A549 (cell line): ENCODE results near the gene PRSS36. TPM values are rescaled to one million over a fixed set of nuclear protein-coding genes. Genes with fewer than 3 reads are reported as not detected.
"Not testable (repeated sequence)": the region's sequence is repeated elsewhere in the genome, so short reads cannot be mapped to it uniquely, and the experiment has no call there.

ENCODE experiments used
- ATAC-seq, 2 experiments: fragments of 200-7000 bp in 1 of 2; fragments of >200 bp in 1 of 2; cut with Nextera tagmentation in 1 of 2; cut with Tn5 transposase in 1 of 2; 3 replicates each; pipeline versions ENCODE4 v1.8.0 to v1.9.1; 2018 to 2020; ENCODE audit warnings: mild to moderate bottlenecking in 1 of 2, moderate library complexity in 1 of 2
- CTCF ChIA-PET: fragments of 300-600 bp; sonication (Branson Sonifier 250); formaldehyde crosslinking; extraction: SDS; loops from one replicate; lab custom pipeline; 2021; ENCODE audit warnings: antibody characterized with exemption, inconsistent platforms; lab: Yijun Ruan, JAX
- POLR2A ChIA-PET: fragments of 350-600 bp; formaldehyde crosslinking; extraction: SDS; loops from one replicate; lab custom pipeline; 2021; ENCODE audit warnings: antibody characterized with exemption, inconsistent platforms; lab: Yijun Ruan, JAX
- DNase-seq, 2 experiments: peaks; one replicate each; pipeline versions ENCODE4 v3.0.0 to v3.0.0-alpha.2; 2011 to 2016; ENCODE audit warnings: low read depth in 1 of 2, low spot score in 1 of 2
- FAIRE-seq: peaks from 2 replicates; lab custom pipeline; 2011; peaks lifted over from hg19 to GRCh38; lab: Jason Lieb, UNC
- H3K27ac ChIP-seq, 2 experiments: fragments of >200 bp; sonication (Bioruptor Twin); formaldehyde crosslinking; 3 replicates each; pipeline ENCODE4 v1.5.1; 2016 to 2017
- H3K4me1 ChIP-seq: fragments of >200 bp; sonication (Bioruptor Twin); formaldehyde crosslinking; 3 replicates; pipeline ENCODE4 v1.6.1; 2016
- H3K4me2 ChIP-seq: fragments of >200 bp; sonication (Bioruptor Twin); formaldehyde crosslinking; 3 replicates; pipeline ENCODE4 v1.6.1; 2016
- H3K4me3 ChIP-seq: fragments of >200 bp; sonication (Bioruptor Twin); formaldehyde crosslinking; 3 replicates; pipeline ENCODE4 v1.5.1; 2016
- H3K9me3 ChIP-seq: fragments of >200 bp; sonication (Bioruptor Twin); formaldehyde crosslinking; 3 replicates; pipeline ENCODE4 v1.6.1; 2016
- BHLHE40 ChIP-seq: IDR thresholded peaks from 2 replicates; pipeline ENCODE4 v1.6.1; 2012; ENCODE audit warnings: low read depth, low read length, inconsistent platforms
- CBX8 ChIP-seq: fragments of 200-600 bp; sonication (generic); IDR thresholded peaks from 2 replicates; pipeline ENCODE4 v1.6.1; 2016
- CHD4 ChIP-seq: fragments of 200-600 bp; sonication (generic); IDR thresholded peaks from 2 replicates; pipeline ENCODE4 v1.6.1; 2016; ENCODE audit warnings: antibody characterized with exemption, mild to moderate bottlenecking, borderline replicate concordance
- ESRRA ChIP-seq: fragments of 150-350 bp; IDR thresholded peaks from 2 replicates; pipeline ENCODE4 v1.6.1; 2014; ENCODE audit warnings: mild to moderate bottlenecking, low read length, borderline replicate concordance
- HDAC2 ChIP-seq: fragments of 200-600 bp; sonication (generic); IDR thresholded peaks from 2 replicates; pipeline ENCODE4 v1.6.1; 2016
- HEYL ChIP-seq: fragments of 250-450 bp; sonication (Bioruptor Pico); IDR thresholded peaks from 2 replicates; pipeline ENCODE4 v1.8.0; 2021; ENCODE audit warnings: mild to moderate bottlenecking, moderate library complexity
- HOXB13 ChIP-seq: fragments of 250-450 bp; sonication (Bioruptor Pico); IDR thresholded peaks from 2 replicates; pipeline ENCODE4 v1.5.0; 2020; ENCODE audit warnings: low read depth, mild to moderate bottlenecking, moderate library complexity
- JUNB ChIP-seq: fragments of >200 bp; sonication (Bioruptor Twin); formaldehyde crosslinking; IDR thresholded peaks from 2 replicates; pipeline ENCODE4 v1.6.1; 2016
- KDM5A ChIP-seq: fragments of 200-600 bp; sonication (generic); IDR thresholded peaks from 2 replicates; pipeline ENCODE4 v1.6.1; 2016; ENCODE audit warnings: antibody characterized with exemption, mild to moderate bottlenecking
- MAZ ChIP-seq: fragments of 150-350 bp; IDR thresholded peaks from 2 replicates; pipeline ENCODE4 v1.6.1; 2014; ENCODE audit warnings: antibody characterized with exemption, low read depth, low read length, borderline replicate concordance
- POLR2A ChIP-seq: IDR thresholded peaks from 2 replicates; pipeline ENCODE4 v1.6.1; 2012; ENCODE audit warnings: mild to moderate bottlenecking, low read length
- RFX5 ChIP-seq: fragments of 450-650 bp; IDR thresholded peaks from 2 replicates; pipeline ENCODE4 v1.7.1; 2014; ENCODE audit warnings: antibody characterized with exemption, mild to moderate bottlenecking, moderate library complexity
- ZFP36 ChIP-seq: fragments of 450-650 bp; IDR thresholded peaks from 2 replicates; pipeline ENCODE4 v1.6.1; 2014; ENCODE audit warnings: borderline replicate concordance; ENCODE audit not compliant: partially characterized antibody
- ZSCAN20 ChIP-seq: fragments of 250-450 bp; sonication (Bioruptor Pico); IDR thresholded peaks from 2 replicates; pipeline ENCODE4 v1.8.0; 2022; ENCODE audit warnings: mild to moderate bottlenecking, moderate library complexity
- WGBS: methylation state at CpG from one replicate; pipeline ENCODE4 v1.1.6; 2017; ENCODE audit errors: missing lambda C conversion rate; 5-methylcytosine and 5-hydroxymethylcytosine counted together
- polyA plus RNA-seq, 4 experiments: library from polyadenylated mRNA; depleted of rRNA in 3 of 4; stranded (reverse); fragments of >200 nt; fragmentation: RNase III in 1 of 4; extraction: RNeasy Plus Mini Kit Qiagen cat#74134 plus additional on column Dnase treatment in 1 of 4; gene quantifications; 2 replicates in 3 of 4; 3 replicates in 1 of 4; pipeline ENCODE4 v1.2.3, GENCODE V29; 2011 to 2017
- TF ChIP-seq, protein P1 (sequence below): IDR thresholded peaks from 2 replicates; pipeline ENCODE4 v1.6.1; 2012; ENCODE audit warnings: low read depth, borderline replicate concordance
- TF ChIP-seq, protein P2 (sequence below): IDR thresholded peaks from 2 replicates; pipeline ENCODE4 v1.6.1; 2012
- TF ChIP-seq, protein P3 (sequence below): IDR thresholded peaks from 2 replicates; pipeline ENCODE4 v1.6.1; 2012
- TF ChIP-seq, protein P4 (sequence below): fragments of >200 bp; sonication (Bioruptor Twin); formaldehyde crosslinking; IDR thresholded peaks from 2 replicates; pipeline ENCODE4 v1.6.1; 2016
- TF ChIP-seq, protein P5 (sequence below): fragments of 250-450 bp; sonication (Bioruptor Pico); IDR thresholded peaks from 2 replicates; pipeline ENCODE4 v1.5.0; 2020; ENCODE audit warnings: low read depth, mild to moderate bottlenecking, moderate library complexity
- TF ChIP-seq, protein P6 (sequence below): fragments of 200-600 bp; sonication (generic); IDR thresholded peaks from 2 replicates; pipeline ENCODE4 v1.6.1; 2016; ENCODE audit warnings: antibody characterized with exemption, mild to moderate bottlenecking, moderate library complexity

PRSS36 gene
- polyA plus RNA-seq, 2 of the 4 experiments (the other 2 are of a cell fraction), result 0.41 to 0.75 TPM

DNA sequence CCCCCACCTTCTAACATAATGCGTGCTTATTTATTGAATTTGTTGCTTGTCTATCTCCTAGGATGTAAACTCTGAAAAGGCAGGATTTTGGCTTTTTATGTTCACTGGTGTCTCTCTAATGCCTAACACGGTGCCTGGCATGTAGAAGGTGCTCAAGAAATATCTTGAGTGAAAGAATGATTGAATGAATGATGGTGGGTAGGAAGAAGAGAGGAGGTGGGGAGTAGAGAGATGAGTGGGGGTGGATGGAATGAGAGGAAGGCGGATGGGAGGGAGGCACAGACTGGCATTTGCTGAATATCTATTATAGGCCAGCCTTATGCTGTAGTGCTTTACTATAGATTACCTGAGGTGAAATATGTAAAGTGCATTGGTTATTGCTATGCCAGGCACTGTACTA, 2.3 kb downstream of the PRSS36 start:
- no peaks in the 10 kb centered on the region for H3K9me3 ChIP-seq
- POLR2A ChIA-PET, result no interaction called here
- H3K27ac ChIP-seq, result no peak overlapping the region
- no peak overlapping the region for H3K4me3 ChIP-seq
- H3K4me1 ChIP-seq, result peaks cover 8% of the 10 kb centered on the region; the same call in 2 of the 3 replicates
- DNase-seq (no peak), FAIRE-seq (no peak), ATAC-seq (no peak)
- WGBS, result 68% methylated on average over 3 of the region's 3 CpGs
- TF ChIP-seq JUNB (no peak), KDM5A (no peak), HDAC2 (no peak), BHLHE40 (no peak), ZSCAN20 (CRISPR knock-in tag) (no peak), POLR2A (no peak), CBX8 (no peak), ZFP36 (no peak), CHD4 (no peak), MAZ (no peak), HEYL (CRISPR knock-in tag) (no peak), ESRRA (no peak), HOXB13 (CRISPR knock-in tag) (no peak)
- TF ChIP-seq, protein P1, sequence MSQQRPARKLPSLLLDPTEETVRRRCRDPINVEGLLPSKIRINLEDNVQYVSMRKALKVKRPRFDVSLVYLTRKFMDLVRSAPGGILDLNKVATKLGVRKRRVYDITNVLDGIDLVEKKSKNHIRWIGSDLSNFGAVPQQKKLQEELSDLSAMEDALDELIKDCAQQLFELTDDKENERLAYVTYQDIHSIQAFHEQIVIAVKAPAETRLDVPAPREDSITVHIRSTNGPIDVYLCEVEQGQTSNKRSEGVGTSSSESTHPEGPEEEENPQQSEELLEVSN, result no peak
- TF ChIP-seq, protein P2, sequence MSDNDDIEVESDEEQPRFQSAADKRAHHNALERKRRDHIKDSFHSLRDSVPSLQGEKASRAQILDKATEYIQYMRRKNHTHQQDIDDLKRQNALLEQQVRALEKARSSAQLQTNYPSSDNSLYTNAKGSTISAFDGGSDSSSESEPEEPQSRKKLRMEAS, result no peak
- TF ChIP-seq, protein P3, sequence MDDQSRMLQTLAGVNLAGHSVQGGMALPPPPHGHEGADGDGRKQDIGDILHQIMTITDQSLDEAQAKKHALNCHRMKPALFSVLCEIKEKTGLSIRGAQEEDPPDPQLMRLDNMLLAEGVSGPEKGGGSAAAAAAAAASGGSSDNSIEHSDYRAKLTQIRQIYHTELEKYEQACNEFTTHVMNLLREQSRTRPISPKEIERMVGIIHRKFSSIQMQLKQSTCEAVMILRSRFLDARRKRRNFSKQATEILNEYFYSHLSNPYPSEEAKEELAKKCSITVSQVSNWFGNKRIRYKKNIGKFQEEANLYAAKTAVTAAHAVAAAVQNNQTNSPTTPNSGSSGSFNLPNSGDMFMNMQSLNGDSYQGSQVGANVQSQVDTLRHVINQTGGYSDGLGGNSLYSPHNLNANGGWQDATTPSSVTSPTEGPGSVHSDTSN, result no peak
- TF ChIP-seq, protein P4, sequence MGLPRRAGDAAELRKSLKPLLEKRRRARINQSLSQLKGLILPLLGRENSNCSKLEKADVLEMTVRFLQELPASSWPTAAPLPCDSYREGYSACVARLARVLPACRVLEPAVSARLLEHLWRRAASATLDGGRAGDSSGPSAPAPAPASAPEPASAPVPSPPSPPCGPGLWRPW, result no peak
- TF ChIP-seq, protein P5, sequence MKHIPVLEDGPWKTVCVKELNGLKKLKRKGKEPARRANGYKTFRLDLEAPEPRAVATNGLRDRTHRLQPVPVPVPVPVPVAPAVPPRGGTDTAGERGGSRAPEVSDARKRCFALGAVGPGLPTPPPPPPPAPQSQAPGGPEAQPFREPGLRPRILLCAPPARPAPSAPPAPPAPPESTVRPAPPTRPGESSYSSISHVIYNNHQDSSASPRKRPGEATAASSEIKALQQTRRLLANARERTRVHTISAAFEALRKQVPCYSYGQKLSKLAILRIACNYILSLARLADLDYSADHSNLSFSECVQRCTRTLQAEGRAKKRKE (CRISPR knock-in tag), result no peak
- TF ChIP-seq, protein P6, sequence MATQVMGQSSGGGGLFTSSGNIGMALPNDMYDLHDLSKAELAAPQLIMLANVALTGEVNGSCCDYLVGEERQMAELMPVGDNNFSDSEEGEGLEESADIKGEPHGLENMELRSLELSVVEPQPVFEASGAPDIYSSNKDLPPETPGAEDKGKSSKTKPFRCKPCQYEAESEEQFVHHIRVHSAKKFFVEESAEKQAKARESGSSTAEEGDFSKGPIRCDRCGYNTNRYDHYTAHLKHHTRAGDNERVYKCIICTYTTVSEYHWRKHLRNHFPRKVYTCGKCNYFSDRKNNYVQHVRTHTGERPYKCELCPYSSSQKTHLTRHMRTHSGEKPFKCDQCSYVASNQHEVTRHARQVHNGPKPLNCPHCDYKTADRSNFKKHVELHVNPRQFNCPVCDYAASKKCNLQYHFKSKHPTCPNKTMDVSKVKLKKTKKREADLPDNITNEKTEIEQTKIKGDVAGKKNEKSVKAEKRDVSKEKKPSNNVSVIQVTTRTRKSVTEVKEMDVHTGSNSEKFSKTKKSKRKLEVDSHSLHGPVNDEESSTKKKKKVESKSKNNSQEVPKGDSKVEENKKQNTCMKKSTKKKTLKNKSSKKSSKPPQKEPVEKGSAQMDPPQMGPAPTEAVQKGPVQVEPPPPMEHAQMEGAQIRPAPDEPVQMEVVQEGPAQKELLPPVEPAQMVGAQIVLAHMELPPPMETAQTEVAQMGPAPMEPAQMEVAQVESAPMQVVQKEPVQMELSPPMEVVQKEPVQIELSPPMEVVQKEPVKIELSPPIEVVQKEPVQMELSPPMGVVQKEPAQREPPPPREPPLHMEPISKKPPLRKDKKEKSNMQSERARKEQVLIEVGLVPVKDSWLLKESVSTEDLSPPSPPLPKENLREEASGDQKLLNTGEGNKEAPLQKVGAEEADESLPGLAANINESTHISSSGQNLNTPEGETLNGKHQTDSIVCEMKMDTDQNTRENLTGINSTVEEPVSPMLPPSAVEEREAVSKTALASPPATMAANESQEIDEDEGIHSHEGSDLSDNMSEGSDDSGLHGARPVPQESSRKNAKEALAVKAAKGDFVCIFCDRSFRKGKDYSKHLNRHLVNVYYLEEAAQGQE, result no peak
- CTCF ChIA-PET, result interaction anchor here (1.4 kb wide), 1 partner anchor 10 kb away, joined by 3 read pairs; no protein-coding TSS in a partner anchor
- no peak overlapping the region for H3K4me2 ChIP-seq

DNA sequence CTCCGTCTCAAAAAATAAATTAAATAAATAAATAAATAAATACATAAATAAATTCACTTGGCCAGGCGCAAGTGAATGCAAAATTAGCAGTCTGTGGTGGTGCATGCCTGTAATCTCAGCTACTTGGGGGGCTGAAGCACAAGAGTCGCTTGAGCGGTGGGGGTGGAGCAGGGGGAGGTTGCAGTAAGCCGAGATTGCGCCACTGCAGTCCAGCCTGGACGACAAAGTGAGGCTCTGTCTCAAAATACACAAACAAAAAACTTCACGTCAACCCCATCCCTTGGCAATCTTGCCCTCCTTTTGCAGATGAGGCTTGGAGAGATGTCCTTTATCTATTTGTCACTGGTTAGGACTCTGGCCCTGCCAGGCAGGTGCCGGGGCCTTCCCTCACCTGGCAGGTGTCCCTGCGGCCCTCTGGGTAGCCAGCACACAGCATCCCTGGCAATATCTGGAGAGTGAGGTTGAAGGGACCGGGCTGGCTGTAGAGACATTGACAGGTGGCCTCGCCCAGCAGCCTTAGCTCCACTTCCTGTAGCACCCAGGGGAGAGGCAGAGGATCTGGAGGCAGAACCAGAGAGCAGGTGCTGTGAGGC, 4.4 kb downstream of the PRSS36 start:
- no peak for FAIRE-seq
- 71% methylated on average over 11 of the region's 12 CpGs for WGBS
- H3K4me3 ChIP-seq, result no peak overlapping the region
- no peak overlapping the region for H3K27ac ChIP-seq
- no peak for DNase-seq
- H3K9me3 ChIP-seq, result no peaks in the 10 kb centered on the region
- CTCF ChIA-PET, result interaction anchor here (1.1 to 6.8 kb wide), 8 partner anchors 10 to 191 kb away, joined by 3 to 166 read pairs (median 7); partner anchors contain the start of genes HSD3B7, KAT8, PRSS8 and ZNF646
- ATAC-seq, result no peak
- peaks cover 19% of the 10 kb centered on the region for H3K4me1 ChIP-seq
- TF ChIP-seq, protein P3, result no peak
- TF ChIP-seq RFX5, result no peak
- H3K4me2 ChIP-seq, result no peak overlapping the region
- POLR2A ChIA-PET, result interaction anchor here (0.7 kb wide), 2 partner anchors 313 to 314 kb away, joined by 5 to 8 read pairs; partner anchors contain the start of gene ARMC5

DNA sequence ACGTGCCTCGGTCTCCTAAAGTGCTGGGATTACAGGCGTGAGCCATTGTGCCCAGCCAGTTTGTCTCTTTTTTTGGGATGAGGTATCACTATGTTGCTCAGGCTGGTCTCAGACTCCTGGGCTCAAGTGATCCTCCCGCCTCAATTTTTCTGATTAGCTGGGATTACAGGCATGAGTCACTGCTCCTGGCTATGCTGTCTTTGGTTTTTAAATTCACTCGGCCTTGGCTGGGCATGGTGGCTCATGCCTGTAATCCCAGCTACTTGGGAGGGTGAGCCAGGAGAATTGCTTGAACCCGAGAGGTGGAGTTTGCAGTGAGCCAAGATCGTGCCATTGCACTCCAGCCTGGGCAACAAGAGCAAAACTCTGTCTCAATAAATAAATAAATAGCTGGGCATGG, 5.4 kb downstream of the PRSS36 start:
- ATAC-seq, H3K9me3 ChIP-seq, FAIRE-seq, H3K4me2 ChIP-seq, H3K27ac ChIP-seq, H3K4me3 ChIP-seq, POLR2A ChIA-PET, DNase-seq: not testable (repeated sequence)
- WGBS, result 83% methylated on average over 7 of the region's 7 CpGs
- H3K4me1 ChIP-seq, result peaks cover 16% of the 10 kb centered on the region
- CTCF ChIA-PET, result interaction anchor here (0.7 to 6.8 kb wide), 9 partner anchors 13 to 190 kb away, joined by 3 to 166 read pairs (median 9); partner anchors contain the start of genes HSD3B7, KAT8, ZNF646 and ZNF668
